GM12892 (cell line): ENCODE measurements around the gene ABCB9.

Source experiments
- POLR2A ChIP-seq: IDR thresholded peaks from 2 replicates; pipeline ENCODE4 v1.6.1; 2011; ENCODE audit warnings: low read depth, low read length, control low read depth
- POLR2AphosphoS5 ChIP-seq: IDR thresholded peaks from 2 replicates; pipeline ENCODE4 v1.6.1; 2011; ENCODE audit warnings: low read depth, low read length, control low read depth
- TAF1 ChIP-seq: IDR thresholded peaks from 2 replicates; pipeline ENCODE4 v1.6.1; 2011; ENCODE audit warnings: low read depth, mild to moderate bottlenecking, control low read depth, low read length, borderline replicate concordance

GRCh38 chr12:122969676-122970075, 3.4 kb upstream of the ABCB9 start:
- no peak for TF ChIP-seq POLR2A
- no peak for TF ChIP-seq POLR2AphosphoS5
- TF ChIP-seq TAF1 = no peak
